Neutrophil (primary cell): ENCODE measurements around the gene PBX3.

ENCODE experiments used
- H3K27ac ChIP-seq: fragments of 200-600 bp; sonication (generic); 2 replicates; pipeline ENCODE4 v1.5.1; 2016; ENCODE audit warnings: mild to moderate bottlenecking, moderate library complexity
- H3K27me3 ChIP-seq: fragments of 200-600 bp; sonication (generic); 2 replicates; pipeline ENCODE4 v1.6.0; 2016; ENCODE audit warnings: mild to moderate bottlenecking
- H3K36me3 ChIP-seq: fragments of 200-600 bp; sonication (generic); 2 replicates; pipeline ENCODE4 v1.5.1; 2017
- H3K4me1 ChIP-seq, 2 experiments: fragments of 200-600 bp in 1 of 2; sonication (generic) in 1 of 2; 1 replicate in 1 of 2; 2 replicates in 1 of 2; pipeline versions ENCODE4 v1.5.1 to v1.6.1; 2013 to 2016; ENCODE audit warnings: low read depth in 1 of 2, low read length in 1 of 2, mild to moderate bottlenecking in 1 of 2, moderate library complexity in 1 of 2; ENCODE audit not compliant: control insufficient read depth in 1 of 2, insufficient read depth in 1 of 2
- H3K4me3 ChIP-seq, 2 experiments: fragments of 200-600 bp in 1 of 2; sonication (generic) in 1 of 2; 1 replicate in 1 of 2; 2 replicates in 1 of 2; pipeline ENCODE4 v1.5.1; 2013 to 2016; ENCODE audit warnings: low read depth in 1 of 2, low read length in 1 of 2, mild to moderate bottlenecking in 1 of 2, moderate library complexity in 1 of 2
- H3K9me3 ChIP-seq: fragments of 200-600 bp; sonication (generic); 2 replicates; pipeline ENCODE4 v1.5.1; 2016
- TF ChIP-seq, protein P1 (sequence below): fragments of 200-600 bp; sonication (generic); IDR thresholded peaks from 2 replicates; pipeline ENCODE4 v1.5.1; 2016; ENCODE audit warnings: antibody characterized with exemption

Gene PBX3

DNA sequence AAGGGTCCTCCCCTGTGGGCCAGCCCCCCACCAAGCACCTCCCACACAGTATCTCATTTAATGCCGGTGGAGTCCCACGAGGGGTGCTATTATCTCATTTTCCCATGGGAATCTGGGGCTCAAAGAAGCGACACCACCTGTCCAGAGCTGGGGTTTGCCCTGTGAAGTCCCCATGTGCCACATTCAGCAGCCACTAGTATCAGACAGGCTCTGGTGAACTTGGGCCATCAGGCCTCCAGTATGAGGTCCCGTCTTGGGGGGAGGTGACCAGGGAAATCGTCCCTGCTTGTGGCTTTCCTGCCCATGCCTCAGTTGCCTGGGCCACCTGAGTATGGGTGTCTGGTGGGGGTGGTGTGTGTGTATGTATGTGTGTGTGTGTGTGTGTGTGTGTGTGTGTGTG is 222.7 kb downstream of the PBX3 start:
- Histone ChIP-seq H3K4me3 (no peak overlapping the region), H3K36me3 (peaks cover 21% of the 10 kb centered on the region), H3K4me1 (no peaks in the 10 kb centered on the region), H3K27ac (no peak overlapping the region), H3K27me3 (no peaks in the 10 kb centered on the region), H3K9me3 (no peaks in the 10 kb centered on the region)
- TF ChIP-seq, protein P1, sequence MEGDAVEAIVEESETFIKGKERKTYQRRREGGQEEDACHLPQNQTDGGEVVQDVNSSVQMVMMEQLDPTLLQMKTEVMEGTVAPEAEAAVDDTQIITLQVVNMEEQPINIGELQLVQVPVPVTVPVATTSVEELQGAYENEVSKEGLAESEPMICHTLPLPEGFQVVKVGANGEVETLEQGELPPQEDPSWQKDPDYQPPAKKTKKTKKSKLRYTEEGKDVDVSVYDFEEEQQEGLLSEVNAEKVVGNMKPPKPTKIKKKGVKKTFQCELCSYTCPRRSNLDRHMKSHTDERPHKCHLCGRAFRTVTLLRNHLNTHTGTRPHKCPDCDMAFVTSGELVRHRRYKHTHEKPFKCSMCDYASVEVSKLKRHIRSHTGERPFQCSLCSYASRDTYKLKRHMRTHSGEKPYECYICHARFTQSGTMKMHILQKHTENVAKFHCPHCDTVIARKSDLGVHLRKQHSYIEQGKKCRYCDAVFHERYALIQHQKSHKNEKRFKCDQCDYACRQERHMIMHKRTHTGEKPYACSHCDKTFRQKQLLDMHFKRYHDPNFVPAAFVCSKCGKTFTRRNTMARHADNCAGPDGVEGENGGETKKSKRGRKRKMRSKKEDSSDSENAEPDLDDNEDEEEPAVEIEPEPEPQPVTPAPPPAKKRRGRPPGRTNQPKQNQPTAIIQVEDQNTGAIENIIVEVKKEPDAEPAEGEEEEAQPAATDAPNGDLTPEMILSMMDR: no peak

DNA sequence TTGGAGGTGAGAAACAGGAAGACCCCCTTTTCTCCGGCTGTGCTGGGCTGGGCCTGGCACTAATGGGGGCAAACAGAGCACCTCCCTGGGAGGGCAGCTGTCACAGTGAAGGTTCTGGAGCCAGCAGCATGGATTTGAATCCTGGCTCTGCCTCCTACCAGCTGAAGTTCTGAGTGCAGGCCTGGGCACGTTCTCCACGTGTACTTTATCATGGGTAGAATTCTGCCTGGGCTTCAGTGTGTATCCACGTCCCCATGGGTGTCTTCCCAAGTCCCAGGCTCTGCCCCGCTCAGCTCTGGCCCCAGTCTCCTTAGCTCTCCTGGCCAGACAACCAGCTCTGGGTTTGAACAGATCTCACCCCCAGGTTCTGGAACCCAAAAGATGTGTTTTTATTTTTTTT is 223.2 kb downstream of the PBX3 start:
- Histone ChIP-seq H3K27ac (no peak overlapping the region), H3K36me3 (peaks cover 16% of the 10 kb centered on the region), H3K27me3 (no peaks in the 10 kb centered on the region), H3K4me3 (no peak overlapping the region), H3K9me3 (no peaks in the 10 kb centered on the region), H3K4me1 (no peaks in the 10 kb centered on the region)
- TF ChIP-seq, protein P1: no peak

DNA sequence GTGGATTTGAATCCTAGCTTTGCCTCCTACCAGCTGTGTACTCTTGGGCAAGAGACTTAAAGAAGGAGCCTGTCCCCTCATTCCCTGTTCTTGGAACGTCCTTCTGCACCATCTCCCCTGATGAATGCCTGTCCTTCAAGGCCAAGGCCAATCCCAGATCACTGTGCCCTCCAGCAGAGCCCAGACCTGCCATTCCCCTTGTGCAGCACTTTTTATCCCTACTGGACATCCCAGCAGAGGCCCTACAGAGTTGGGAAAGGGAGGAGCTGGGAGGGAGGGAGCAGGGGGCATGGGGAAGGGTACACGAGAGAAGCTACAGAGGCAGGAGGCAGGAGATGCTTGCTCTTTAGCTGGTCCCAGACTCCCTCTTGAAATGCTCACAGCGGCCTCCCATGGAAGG is 223.9 kb downstream of the PBX3 start:
- H3K4me1 ChIP-seq: no peaks in the 10 kb centered on the region
- TF ChIP-seq, protein P1: no peak
- no peak overlapping the region for H3K27ac ChIP-seq
- H3K9me3 ChIP-seq: no peaks in the 10 kb centered on the region
- peaks cover 10% of the 10 kb centered on the region for H3K36me3 ChIP-seq
- H3K27me3 ChIP-seq: no peaks in the 10 kb centered on the region
- H3K4me3 ChIP-seq: no peak overlapping the region

DNA sequence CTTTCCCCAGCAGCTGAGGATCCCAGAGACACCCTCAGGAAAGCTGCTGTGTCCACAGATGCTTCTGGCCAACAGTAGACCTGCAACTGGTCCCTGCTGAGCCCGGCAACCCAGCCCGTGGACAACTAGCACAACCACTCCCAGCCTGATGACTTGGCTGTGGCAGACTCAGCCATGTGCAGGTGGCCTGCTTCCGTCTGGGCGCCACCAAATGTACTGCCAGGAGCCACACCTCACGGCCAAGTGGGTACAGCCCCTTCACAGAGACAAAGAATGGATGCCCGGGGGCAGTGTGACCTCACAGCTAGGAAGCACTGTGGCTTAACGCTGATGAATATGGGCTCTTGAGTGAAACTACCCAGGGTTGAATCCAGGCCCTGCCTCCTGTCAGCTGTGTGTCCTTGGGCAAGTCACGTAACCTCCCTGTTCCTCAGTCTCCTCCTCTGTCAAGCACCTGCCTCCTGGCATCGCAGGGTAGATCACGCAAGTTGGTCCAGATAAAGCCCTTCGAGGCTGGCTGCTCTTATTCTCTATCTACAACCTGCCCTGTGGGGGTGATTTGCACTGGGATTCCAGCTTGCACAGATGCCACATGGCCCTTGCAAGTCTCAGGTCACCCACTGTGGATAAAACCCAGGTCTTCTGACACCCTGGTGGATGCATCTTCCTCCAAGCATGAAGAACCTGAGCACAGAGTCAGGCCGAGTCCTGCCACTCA is 225.0 kb downstream of the PBX3 start:
- Histone ChIP-seq H3K27me3 (no peaks in the 10 kb centered on the region), H3K36me3 (peaks cover 2% of the 10 kb centered on the region), H3K4me3 (no peak overlapping the region), H3K27ac (no peak overlapping the region), H3K4me1 (no peaks in the 10 kb centered on the region), H3K9me3 (no peaks in the 10 kb centered on the region)
- TF ChIP-seq, protein P1: no peak

DNA sequence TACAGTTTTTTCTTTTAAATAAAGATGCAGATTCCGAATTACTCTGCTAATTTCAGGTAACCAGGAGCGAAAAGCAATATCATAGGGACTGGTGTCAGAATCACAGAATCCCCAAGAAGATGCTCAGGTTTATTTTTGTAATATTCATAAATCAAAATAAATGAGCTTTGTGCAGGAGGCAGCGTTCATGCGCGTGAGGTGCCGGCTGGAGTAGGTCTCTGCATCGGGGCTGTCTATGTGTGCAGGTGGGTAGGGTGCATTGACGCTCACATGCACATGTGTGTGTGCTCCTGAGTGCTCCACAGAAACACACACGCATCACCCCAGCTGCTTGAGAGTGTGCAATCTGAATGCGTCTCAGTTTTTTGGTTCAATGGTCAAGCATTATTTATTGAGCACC is 226.4 kb downstream of the PBX3 start:
- H3K27ac ChIP-seq: no peak overlapping the region
- no peak overlapping the region for H3K4me3 ChIP-seq
- no peaks in the 10 kb centered on the region for H3K36me3 ChIP-seq
- no peaks in the 10 kb centered on the region for H3K9me3 ChIP-seq
- no peaks in the 10 kb centered on the region for H3K4me1 ChIP-seq
- no peaks in the 10 kb centered on the region for H3K27me3 ChIP-seq
- TF ChIP-seq, protein P1: no peak
